Right kidney (tissue), 1 donor: ENCODE results near the gene RBM5.

Source experiments
- DNase-seq: peaks from one replicate; pipeline ENCODE4 v3.0.0-alpha.2; 2016

RBM5 gene

DNA sequence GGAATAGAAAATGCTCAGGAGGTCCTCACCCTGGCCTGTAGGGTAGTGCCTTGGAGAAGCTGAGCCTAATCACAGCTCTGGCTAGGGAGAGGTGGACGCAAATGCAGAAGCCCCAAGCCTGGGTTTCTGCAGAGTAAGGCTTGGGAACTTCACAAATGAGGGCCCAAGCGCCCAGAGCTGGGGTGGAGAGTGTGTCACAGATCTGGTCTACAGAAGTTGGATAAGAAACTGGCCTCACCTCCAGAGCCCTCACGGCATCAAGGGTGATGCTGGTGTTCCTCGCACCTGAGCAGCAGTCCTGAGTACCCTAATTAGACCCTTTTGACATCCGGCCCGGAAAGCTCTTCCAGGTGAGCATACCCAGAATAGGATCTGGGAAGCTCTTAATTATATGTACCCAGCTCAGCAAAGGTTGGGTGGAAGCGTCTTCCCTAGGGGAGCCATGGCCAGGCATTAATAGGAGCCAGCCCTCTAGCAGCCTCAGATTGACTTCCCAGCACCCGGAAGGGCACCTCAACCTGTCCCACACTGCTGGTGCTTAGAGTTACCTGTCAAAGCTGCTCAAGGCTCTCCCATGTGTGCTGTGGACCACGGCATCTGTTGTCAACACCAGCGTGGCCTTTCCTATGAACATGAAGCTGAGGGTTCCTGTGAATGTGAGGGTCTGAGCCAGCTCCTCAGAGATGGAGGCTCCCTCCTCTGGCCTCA, 31.8 kb downstream of the RBM5 start:
- DNase-seq, result no peak

DNA sequence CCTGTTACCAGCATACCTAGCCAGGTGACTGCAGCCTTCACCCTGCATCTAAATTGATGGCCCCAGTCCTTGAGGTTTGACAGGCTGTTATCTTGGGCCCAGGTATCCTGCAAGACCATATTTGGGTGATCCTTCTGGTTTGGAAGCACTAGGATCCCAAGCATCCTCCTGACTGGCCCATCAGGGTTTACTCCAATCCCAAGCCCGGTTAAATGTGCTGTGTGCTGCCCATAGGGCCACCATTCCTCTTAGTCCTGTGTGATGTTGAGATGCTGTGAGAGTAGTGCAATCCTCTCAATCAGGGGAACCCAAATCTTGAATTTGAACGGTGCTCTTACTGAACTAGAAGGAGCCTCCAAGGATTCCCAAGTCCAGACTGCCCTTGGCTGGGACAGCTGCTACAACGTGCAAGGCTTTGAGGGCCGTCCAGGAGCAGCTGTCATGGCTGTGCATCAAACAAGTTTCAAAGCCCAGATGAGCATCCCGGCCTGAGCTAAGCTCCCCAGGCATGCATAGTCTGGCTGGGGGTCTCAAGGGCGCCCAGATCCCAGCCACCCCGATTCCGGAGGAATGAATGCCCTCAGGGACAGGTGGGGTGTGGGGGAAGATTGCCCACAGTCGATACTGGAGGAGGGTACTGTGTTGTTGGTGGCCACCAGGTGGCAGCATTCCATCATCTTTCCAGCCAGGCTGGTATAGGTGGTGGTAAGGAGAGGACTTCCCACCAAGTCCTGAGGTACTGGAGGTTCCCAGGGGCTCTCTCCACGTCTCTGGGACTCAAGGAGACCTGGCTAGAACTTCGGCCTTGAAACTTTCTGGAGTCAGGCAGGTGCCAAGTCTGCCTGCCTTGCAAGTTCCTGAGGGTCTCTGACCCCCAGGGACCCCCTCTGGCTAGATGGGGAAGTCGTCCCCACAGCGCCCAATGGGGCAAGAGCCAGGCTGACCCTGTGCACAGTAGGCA, 32.6 kb downstream of the RBM5 start:
- peak; percentile 66 for DNase-seq

DNA sequence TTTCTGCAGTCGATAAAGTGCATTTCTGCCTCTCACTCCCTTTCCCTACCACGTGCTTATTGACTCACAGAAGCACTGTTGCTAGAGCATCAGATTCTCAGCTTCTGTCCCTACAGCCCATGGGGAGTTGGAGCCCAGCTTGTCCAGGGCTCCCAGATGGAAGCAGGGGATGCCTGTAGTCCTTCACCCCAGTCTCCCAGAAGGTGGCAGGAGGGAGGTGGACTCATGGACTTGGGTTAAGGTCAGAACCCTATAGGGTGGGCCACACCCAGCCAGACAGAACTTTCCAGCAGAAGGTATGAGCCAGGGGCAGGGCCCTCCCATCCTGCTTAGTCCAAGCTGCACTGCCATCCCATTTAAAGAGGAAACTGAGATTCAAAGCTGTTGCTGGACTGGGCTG, 33.4 kb downstream of the RBM5 start:
- no peak for DNase-seq

DNA sequence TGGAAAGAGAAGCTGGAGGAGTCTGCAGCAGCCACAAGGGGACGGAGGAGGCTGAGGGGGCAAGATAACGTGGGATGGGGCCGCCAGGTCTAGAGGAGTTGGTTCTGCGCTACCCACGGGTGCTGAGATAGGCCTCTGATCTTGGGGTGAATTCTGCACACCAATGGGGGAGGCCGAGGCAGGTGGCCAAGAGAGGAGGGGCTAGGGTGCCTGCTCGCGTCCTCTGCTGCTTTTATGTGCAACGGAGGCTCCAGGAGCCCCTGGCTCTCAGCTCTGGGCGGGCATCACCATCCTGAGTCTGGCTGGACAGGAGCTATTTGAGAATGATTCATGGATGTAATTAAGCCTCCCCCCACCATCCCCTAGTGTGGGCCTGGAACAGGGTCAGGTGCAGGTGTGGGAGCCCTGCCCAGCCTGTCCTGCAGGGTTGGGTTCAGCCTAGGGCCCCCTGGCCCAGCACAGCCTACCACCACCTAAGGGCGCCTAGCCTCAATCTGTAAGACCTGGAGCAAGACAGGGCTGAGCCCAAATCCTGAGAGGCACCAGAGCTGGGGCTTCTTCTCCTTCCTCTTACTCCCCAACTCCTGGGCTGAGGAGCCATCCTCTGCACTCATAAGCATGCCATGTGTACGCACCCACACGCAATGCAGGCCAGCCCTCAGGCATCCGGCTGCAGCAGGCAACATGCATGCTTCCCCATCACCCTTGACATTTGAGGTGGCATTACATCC, 34.1 kb downstream of the RBM5 start:
- peak; percentile 52 for DNase-seq

DNA sequence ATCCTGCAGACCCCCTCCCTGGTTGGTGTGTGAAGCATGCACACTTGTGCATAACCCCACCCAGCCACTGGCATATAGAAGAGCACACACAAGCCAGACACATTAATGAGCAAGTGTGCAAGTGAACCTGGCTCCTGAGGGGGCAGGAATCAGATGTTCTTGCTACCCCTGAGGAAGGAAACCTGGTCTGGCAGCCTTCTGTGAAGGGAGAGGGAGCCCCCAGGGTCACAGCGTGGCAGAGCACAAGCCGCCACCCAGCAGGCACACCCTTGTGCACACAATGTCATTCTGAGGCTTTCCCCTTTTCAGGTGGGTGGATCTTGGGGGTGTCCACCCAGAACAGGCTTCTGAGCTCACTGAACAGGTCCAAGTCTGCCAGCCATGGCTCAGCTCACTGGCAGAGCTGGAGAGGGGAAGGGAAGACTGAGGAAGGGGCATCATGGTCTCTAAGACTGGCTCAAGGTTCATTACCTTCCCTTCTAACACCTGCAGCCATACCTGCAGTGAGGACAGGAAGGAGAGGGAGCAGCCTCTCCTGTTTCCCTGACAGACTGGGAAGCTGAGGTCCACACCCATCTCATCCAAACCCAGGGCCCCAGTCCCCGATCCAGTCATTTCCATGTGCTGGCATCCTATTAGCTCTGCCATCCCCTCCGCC, 34.8 kb downstream of the RBM5 start:
- DNase-seq, result peak; percentile 42

DNA sequence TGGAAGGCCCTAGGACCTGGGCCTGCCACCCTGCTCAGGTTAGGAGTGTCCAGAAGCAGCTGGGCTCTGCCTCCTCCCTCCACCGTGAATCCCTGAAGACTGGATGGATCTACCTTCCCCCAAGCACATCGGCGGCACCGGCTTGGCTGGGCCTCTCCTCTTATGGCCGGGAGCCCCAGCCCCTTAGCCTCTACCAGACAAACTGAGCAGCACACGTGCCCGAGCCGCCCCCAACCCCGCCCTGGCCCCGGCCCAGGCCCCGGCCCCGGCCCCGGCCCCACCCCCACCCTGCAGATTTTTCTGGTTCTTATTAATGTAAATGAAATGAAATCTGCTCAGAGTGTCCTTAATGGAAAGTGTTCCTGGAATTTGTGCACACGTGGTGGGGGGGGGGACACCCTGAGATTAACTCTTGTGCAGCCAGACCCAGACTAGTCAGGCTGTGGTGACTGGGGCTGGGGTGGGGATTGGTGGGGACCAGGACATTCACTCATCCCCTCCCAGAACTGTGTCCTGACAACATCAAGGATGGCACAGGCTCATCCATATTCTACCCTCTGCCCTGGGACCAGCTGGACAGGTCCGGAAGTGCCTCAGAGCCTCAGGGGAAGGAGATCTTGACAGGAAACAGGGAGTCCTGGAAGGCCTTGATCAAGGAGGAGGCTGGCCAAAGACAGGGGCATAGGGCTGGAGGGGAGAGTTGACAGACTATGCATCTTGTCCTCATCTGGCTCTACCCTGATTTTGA, 35.5 kb downstream of the RBM5 start:
- no peak for DNase-seq

DNA sequence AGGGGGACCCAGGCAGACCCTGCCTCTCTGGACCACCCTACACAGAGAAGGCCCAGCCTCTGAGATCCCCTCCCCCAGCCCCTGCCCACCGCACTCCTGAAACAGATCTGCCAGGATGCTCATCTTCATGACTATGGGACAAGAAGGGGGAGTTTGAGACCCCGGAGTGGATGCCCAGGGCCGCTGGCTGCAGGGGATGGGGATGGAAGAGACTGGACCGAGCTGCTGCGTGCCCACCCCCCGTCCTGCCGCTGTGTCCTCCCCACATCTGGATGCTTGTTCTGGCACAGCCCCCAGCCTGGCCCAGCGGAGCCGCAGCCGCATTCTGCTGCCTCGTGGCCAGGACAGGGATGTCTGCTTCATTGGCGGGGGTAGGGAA, 36.1 kb downstream of the RBM5 start:
- DNase-seq, result peak; percentile 54

DNA sequence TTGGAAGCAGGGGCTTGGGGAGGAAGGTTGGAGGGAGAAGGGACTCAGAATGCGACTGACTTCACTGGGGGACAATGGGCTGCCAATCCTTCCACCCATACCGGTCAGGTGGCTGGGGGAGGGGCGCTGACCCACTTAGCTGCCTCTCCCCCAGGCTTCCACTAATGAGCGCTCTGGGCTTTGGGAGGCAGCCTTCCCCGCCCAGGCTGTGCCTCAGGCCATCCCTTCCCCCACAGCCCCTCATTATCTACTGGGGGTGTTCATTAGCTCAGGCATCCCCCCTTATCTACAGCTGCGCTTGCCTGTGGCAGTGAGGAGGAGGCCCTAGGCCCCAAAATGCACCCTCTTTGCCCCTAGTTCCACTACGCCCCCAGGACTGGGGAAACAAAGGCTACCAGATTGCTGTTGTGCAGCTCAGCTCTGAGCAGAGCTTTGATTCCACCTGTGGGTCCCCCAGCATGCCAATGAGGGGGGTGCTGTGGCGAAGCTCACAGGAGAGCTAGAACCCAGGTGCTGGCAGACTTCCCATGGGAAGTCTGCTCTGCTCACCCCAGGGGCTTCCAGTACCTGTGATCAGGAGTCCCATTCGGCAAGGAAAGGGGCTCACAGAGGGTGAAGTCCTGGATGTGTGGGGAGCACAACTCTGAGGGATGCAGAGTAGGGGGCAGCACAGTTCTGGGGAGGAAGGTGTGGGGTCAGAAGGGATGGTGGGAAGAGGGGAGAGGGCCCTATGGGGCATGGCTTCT, 37.0 kb downstream of the RBM5 start:
- peak; percentile 50 for DNase-seq

DNA sequence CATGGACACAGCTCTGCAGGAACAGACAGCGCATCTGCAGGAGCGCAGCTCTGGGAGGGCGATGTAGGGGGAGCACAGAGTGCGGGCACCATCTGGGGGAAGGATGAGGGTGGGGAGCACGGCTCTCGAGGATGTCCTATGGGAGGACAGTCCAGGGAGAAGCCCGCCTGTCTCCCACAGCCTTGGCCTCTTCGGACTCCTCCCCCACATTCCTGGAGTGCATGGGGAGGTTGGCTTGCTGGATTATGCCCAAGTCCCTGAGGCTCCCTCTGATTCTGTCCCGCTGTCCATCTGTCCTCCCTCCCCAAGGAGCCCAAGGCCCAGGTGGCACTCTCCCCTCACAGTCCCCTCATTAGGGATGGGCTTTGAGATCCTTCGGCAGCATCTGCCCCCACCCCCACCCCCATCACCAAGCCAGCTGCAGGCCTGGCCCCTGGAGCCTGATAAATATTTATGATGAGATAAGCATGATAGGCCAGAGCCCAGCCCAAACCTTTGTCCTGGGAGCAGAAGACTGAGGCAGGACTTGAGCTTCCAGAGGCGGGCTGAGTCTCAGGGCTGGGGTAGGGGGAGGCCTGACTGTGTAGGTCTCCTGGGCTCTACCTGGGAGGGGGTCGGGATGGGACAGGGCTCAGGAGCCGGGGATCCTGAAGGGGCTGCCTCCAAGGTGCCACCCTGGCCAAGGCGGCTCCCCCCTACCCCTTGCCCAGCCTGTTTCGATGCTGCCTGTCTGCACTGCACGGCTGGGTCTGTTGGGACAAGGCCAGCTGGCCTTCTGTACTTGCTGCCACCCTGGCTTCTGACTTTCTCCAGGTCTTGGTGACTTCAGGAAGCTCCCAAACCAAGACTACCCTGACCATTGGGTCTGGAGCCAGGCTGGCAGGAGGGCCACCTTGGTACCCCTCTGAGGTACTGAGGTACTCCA, 37.8 kb downstream of the RBM5 start:
- peak; percentile 63 for DNase-seq

DNA sequence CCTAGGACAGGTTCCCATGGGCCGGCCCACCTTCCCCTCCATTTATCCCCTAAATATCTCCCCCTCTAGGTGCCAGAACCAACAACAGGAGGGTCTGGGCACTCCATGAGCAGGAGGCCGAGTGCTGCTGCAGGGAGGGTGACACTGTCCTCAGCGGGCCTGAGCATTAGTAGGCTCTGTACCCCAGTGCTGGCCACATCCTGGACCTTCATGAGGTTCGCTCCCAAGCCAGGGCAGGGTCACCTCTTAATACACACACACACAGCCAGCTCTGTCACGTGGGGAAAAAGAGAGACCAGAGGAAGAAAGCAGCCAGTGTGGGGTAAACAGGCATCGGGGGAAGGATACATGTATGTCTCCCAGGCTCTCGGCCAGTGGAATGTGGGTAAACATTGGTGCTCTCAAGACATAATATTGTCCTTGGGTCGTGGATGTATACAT, 38.6 kb downstream of the RBM5 start:
- no peak for DNase-seq

DNA sequence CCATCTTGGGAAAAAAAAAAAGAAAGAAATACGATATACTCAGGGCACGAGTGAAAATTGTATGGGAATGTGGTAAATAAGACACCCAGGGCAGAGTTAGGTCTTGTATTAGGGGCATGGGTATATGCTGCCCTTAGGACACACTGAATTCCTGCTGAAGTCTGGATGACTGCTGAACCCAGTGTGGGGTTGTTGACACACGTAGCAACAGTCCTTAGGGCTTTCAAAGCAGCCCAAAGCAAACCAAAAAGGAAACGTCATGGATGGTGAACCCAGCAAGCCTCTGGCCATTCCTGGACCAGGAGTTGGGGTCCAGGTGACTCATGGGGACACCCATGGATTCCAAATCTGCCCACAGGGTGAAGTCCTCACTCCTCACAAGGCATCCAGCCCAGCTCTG, 39.3 kb downstream of the RBM5 start:
- DNase-seq, result no peak

DNA sequence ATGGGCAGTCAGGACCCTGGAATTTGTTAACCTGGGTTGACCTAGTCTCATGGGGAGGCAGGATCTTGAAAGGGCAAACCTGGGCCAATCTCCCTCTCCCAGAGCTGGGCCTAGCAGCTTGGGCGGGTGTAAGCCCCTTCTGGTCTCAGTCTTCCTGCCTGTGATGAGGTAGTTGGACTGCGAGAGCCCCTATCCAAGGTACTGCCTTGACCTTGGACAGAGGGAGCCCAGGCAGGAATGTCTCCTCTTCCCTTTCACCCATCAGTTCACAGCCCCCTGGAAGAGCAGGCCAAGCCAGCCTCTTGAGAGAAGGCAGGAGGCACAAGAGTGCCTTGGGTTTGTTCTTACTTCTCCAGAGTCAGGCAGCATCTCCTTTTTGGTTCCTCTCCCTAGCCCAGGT, 41.7 kb downstream of the RBM5 start:
- DNase-seq, result no peak

DNA sequence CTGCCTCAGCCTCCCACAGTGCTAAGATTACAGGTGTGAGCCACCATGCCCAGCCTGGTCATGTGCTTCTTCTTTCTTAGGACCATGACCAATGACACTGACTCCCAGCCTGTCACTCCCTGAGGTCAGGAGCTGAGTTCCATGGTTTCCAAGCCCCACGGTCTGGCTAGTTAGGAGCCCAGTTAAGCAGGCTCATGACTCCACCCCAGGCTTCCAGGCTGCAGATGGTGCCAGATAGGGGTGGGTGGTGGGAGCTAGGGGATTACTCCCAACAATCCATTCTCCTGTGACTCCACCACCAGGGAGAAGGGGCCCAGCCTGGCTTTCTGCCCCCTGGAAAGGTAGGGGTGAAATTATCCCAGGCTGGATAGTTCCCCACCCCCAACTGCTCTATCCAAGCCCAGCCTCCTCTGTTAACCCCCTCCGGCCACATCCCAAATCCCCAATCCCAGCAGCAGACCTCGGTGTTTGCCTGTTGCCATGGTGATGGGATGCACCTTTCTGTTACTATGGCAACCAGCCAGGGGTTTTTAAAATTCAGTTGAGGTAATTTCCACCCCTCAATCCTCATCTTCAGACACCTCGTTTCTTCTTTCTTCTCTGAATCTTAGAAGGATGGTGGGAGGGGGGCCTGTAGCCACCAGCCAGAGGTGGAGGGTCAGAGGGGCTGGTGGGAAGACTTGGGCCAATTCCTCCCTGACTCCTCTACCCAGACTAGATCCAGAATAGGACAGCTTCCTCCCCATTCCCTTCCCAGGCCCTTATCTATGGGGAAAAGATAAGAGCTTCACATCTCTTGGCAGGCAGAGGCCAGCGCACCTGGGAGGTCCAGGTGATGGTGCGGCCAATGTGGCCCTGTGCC, 43.9 kb downstream of the RBM5 start:
- no peak for DNase-seq

DNA sequence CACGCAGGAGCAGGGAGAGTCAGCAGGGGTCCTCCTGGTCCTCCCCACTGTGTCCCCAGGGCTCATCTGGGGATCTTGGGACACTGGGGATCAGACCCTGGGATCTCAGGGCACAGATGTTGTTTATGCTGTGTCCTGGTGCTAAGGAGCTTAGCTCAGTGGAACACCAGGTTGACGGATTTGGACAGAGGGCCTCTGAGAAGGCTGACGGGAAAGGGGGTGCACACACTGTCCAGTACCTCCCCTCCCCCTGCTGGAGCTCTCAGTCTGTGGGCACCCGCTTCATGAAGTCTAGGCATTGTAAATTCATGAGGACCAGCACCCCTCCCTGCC, 44.5 kb downstream of the RBM5 start:
- no peak for DNase-seq

DNA sequence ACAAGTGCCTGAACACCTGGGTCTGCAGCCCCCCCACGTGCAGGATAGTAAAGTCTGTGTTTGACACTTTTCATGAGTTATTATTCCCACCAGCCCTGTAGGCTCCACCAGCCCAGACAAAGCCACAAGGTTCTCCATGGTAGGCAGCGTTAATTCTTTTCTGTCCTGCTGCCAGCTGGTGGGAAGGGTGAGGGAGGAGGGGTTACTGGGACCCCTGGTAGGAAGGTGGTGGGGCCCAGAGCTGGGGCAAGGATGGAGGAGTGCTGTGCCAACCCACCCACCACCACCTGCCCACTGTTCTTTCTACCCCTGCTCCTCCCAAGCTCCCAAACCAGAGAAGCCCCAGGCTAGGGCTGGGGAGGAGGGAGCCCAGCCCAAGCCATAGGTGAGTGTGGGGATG, 45.6 kb downstream of the RBM5 start:
- DNase-seq, result no peak

DNA sequence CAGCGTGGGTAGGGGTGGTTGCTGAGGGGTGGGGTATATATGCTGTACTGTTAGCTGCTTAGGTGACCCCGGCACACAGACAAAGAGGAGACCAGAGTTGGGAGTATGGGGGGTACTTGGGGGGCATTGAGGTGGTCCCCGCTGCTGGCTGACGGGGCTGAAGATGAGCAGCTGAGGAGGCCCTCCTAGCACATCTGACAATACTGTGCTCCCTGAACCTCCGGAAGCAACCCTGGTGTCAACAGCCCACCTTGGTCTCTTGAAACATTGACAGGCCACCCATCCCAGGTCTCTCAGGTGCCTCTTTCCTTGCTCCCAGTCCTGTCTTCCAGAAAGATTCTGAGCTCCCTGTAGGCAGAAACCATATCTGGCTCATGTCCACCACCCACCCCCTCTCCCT, 47.2 kb downstream of the RBM5 start:
- no peak for DNase-seq

DNA sequence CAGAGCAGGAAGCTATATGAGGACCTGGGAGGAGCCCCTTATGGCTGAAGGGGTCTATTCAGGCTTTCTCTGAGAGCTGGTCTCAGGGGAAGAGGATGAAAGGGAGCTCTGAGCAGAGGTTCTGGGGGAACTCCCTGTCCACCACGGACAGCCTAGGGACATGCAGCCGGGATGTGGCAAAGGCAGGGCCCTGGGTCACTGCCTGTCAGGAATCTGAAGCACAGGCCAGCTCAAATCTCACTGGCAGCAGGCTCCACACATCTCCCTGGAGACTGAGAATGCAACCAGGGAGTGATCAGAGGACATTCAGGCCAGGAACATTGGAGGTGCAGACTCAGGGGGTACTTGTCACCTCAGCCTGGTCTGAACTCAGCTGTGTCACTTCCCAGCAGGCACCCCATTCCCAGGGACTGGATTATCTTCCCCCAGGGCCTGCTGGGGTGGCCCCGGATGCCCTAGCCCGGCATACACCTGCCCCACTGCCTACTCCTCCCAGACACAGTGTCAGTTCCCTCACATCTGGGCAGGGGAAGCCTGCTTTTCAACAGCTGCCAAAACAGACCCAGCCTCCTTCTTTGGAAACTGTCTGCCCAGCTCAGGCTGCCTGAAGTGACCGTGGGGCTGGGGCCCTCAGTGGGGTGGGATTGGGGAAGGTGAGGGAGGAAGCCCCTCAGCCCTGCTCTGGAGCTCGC, 48.1 kb downstream of the RBM5 start:
- DNase-seq, result peak; percentile 65

DNA sequence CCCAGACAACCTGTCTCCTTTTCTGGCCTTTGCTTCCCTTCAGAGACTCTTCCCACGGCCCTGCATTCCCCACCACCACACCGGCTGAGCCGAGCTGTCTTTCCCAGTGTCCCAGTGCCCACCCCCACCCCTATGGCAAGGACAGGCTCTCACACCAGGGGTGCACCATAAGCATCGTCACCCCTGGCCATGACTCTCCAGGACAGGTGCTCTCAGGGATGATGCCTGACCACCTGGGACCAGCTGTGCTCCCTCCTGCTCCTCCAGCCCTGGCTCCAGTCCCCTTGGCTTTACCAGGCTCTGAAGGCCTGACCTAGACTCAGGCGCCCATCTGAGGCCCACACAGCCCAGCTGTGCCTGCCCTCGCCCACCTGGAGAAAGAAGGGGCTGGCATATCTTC, 48.8 kb downstream of the RBM5 start:
- no peak for DNase-seq
